GM18511 (cell line): Measurements from ENCODE around the gene AHDC1.

Experiments used
- ATAC-seq: cut with Tn5 transposase; IDR thresholded peaks from one replicate; pipeline ENCODE4 v1.9.1; 2021; ENCODE audit warnings: mild to moderate bottlenecking, moderate library complexity; ENCODE audit not compliant: unreplicated experiment

The AHDC1 gene

DNA sequence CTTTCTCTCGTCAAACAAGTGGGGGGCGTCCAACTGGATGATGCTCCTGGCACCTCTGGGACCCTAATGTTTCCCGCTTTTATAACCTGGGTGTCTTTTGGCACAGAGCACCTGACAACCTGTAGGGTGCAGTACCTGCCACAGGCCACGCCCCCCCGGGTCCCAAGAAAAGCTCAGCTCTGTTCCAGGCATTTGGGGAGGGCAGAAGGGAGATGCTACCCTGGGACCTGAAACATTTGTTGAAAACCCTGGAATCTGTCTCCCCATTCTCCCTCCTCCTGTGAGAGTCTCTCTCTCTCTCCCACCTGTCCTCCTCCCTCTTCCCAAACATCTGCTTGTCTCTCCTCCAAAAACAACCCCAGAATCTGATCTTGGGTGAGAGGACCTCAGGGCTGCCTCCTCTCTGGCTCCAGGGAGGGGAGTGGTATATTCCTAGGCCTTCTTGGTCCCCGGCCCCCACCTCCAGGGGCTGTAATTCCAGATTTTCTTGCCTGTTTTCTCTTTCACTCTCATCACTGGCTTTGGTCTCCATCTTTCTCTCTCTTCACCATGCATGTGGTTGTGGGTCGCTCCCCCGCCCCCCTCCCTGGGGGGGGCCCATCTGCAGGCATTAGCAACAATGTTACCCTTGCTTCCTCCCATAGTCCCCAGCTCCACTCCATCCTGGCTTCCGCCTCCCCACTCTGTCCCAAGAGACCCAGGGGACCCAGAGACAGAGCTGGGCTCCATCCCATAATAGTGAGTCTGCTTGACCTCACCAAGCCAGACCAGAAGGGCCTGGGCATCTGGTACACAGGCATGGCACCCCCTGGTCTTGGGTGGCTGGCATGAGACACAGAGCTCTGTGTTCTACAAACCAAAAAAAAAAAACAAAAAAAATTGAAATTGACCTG is 4.1 kb downstream of the AHDC1 start:
- ATAC-seq = no peak

DNA sequence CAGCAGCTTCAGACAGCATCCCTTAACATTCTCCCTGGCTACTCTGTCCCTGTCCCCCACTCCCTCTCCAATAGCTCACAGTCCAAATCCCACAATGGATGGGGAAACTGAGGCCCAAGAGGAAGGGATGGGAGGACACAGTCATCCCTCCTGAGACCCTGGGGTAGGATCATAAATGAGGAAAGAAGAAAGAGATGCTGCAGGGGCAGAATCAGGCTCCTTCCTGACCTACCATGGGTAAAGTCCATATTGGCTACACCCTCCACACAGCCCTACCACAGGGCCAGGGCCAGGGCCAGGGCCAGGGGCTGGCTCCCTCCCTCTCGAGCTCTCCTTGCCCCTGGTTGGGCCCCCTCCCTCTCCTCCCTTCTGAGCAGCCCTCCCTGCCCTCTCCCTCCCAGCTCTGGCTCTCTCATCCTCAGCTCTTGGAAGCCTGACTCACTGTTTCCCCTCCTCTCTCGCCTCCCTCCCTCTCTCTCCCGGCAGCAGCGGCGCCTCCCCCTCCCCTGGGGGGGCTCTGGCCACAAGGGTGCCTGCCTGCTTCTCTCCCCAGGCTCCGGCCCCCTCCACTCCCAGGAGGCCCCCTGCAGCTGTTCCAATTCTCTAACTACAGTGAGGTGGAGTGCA is 4.9 kb downstream of the AHDC1 start:
- ATAC-seq = no peak

DNA sequence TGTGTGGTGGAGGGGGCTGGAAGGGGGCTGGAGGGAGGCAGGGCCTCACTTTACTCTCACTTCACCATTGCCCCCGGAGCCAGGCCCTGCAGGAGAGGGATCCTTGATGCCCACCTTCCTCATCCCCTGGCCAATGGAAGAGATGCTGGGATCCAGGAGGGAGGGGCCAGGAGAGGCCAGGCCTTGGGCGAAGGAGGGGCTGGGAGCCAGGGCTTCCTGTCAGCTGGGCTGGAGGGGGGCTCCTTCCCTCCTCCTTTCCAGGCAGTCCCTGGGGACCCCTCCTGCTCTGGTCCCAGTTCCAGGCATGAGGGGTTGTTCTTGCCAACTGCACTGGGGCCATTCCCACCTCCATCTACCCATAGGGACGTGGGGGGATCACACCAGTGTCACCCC is 5.7 kb downstream of the AHDC1 start:
- ATAC-seq = no peak

DNA sequence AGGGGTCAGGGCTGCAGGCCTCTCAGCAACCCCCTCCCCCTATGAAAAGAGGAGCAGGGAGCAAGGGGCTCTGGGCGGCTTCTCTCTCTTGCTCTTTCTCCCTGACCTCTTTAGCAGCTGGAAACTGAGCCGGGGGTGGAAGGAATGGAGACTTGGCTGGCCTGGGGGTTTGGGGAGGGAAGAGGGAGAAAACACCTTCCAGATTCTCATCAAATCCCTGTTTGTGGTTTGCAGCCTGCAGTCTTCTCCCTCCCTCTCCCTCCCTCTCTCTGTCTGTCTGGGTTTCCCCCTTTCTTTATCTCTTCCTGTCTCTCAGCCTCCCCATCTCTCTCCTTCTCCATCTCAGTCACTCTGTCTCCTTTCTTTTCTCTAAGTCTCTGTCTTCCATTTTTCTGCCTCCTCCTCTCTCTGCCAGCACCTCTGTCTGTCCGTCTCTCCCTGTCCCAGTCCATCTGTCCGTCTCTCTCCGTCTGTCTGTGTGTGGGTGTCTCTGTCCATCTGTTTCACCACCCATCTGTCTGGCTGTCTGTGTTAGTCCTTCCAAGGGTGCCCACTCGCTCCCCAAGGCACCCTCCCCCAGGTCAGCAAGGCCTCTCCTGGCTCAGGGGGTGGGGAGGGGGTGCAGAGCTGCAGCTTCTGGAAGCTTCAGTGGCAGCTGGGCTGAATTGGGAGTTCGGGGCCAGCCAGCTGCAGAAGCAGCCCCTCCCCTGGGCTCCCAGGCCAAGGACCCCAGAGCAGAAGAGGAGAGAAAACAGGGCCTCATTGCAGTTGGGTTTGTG is 6.2 kb downstream of the AHDC1 start:
- ATAC-seq = no peak

DNA sequence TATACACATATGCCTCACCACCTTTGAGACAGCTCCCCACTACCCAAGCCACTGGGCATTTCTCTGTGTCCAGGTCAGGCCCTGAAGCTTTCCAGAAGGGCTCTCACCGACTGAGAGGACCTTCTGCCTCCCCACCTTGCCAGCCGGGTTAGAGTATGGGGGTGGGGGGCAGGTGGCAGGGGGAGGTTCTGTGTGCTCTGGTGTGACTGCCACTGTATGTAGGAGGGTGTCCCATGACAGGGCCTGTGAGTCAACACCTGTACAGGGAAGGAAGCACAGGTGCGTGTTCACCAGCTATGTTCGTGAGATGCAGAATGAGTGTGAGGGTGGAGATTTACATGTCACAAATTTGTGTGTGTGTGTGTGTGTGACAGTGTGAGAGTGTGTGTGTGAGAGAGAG is 7.0 kb downstream of the AHDC1 start:
- ATAC-seq = no peak

DNA sequence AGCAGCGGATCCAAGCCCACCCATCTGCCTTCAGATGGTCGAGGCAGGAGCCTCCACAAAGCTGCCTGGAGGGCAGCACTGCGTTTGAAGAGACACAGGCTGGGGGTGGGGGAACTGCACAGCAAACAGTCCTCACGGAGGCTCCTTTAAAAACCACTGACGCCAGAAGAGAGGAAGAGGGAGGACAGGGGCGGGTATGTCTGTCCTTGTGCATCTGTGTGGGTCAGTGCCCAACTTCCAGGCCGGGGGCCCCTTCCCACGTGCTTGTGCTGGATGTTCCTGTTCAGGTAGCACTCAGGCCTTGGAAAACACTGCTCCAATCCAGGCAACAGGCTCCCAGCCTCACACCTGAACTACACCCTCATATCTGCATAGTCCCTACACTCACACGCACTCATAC is 7.7 kb downstream of the AHDC1 start:
- ATAC-seq = no peak

DNA sequence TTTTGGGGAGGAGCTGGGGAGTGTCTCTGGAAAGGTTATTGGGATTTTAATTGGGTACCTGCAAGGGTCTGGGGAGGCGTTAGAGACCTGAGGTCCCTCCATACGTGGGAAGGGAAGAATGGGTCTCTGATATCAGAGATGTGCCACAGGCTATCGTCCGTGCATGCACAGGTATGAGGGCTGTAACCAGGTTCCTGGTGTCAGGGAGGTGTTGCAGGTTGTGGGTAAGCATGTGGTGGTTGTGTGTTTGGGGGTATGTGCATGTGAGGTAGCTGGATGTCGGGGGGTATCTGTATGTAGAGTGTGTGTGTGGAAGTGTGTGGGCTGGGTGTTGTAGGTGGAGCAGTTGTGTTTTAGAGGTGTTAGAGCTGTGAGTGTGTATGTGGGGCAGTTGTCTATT is 8.3 kb downstream of the AHDC1 start:
- no peak for ATAC-seq

DNA sequence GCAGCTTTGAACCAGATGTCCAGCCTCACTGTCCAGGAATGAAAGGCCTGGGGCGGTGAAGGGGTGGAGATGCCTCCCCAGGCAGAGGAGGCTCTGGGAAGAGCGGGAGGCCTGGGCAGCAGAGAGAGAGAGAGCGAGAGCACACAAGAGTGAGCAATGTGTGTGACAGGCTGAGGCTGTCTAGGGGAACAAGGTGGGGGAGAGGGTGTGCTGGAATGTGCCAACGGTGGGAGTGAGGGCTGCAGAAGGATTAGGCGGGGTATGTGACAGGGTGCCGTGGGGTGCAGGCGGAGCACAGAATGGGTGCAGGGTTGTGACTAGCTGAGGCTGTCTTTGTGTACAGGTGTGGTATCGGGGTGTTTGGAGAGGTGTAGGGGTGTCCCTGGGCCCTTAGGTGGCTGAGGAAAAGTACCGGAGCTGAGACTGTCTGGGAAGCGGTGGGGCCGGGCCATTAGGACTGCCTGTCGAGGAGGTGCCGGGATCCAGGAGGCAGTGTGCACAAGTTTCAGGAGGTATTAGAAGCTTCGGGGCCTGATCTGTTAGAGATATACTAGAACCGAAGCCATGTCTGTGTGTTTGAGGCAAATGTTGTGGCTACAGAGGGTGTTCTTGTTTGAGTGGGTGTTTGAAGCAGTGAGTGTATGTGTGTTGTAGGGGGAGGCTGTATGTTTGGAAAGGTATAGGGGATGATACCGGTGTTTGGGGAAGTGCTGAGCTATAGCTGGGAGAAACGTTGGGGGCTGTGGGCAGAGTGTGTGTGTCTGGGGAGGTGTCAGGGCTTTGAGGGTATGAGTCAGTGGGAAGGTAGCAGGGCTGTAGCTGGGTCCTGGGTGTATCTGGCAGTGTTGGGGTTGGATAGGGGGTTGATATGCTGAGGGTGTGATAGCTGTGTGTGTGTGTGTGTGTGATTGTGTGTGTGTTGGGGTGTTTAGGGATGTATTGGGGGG is 9.1 kb downstream of the AHDC1 start:
- ATAC-seq = no peak

DNA sequence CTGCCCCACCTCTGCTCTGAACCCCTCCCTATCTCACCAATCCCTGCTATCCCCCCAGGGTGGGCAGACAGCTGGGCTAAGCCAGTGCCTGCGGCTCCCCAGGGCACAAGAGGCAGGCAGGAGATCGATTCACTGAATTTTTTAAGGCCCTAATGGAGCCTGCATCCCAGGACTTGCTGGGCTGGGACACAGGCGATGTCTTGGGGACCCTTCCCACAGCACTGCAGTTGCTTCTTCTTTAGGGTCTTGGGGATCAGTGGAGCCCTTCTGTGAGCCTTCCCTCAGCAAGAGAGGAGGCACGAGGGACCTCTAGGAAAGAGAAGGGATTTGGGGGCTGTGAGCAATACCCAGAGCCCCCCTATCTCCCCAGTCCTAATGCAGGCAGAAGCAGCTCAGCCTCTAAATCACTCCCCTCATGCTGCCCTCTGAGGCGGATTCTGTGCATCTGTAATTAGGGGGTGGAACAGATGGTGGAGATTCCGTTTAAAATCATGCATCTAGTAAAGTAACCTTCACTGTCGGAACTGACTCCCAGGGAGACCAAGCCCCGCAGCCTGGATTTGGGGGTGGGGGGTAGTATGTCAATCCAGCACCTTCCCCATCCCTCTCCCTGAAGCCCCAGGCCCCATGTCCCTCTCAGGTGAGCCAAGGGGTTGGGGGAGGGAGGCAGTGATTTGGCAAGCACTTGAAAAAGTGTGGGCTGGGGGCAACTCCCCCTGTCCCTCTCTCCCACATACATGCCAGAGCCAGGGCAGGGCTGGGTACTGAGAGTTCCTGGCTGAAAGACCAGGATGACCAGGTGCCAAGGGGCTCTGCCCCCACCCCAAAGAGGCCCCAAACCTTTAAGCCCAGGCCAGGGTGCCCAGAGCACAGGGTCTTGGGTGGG is 10.0 kb downstream of the AHDC1 start:
- no peak for ATAC-seq

DNA sequence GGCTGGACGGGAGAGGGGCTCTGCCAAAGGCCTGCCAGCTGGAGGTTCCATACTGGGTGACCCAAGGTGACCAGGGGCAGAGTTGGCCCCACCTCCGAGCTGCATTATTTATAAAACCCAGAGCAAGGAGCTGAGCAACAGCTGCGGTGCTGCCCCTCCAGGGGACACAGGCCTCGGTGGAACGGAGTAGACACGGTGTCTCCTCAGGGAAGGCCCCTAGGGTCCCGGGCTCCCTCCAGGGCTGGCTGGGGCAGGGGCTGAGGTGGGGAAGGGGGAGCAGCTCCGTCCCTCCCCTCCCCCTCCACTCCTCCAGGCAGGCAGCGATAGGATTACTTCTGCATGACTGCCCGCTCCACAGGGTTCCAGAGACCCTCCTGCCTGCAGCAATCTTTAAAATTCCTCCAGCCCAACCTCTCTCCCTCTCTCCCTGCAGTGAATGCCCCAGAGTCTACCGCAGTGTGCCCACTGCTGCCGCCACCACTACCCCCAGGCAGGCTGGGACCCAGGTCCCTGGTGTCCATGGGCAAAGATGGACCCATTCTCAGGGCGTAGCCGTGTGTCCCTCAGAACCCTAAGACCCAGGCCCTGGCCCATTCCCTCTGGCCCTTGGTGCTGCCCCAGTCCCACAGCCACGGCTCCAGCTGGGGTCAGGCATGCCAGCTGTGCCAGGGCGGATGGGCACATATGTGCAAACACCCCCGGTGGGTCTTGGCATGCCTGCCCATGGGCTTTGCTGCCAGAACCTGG is 10.8 kb downstream of the AHDC1 start:
- ATAC-seq = no peak

DNA sequence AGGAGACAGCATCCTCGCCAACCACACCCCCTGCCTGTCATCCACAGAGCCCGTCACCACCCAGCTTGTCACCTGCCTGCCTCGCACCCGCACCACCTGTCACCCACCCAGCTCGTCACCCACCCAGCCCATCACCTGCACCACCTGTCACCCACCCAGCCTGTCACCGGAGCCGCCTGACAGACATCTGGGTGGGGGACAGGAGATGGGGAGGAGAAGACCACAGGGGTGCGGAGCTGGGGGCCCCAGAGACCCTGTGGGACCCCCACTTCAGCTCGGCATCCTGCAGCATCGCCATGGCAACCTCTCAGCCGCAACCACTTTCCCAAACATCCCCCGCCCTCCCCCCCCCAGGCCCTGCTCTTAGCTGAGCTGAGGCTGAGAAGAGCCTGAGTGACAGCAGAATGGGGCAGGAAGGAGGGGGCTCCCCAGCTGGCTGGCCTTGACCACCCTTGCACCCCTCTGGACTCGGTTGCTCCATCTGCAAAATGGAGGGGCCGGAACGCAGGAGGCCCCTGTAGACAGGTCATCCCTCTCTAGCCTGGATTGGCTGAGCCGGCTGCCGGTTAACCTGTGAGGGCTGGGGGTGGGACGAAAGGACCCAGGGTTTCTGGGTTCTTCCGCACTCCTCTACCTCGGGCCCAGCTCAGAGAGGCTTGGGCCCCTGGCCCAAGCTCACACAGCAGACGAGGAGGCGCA is 11.6 kb downstream of the AHDC1 start:
- ATAC-seq = no peak

DNA sequence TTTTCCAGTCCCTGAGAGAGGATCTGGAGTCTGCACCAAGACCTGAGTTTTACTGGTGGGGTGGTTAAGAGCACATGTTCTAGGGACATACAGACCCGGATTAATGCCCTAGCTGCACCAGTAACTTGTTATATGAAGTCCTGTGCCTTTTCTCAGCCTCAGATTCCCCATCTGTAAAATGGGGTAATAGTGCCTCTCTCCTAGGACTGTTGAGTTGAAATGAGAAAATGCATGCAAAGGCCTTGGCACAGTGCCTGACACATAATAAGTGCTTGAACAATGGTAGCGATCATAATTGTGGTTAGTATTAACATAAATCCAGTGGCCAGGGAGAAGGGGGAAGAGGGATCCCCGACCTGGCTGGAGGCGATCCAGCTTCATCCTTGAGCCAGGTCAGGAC is 12.3 kb downstream of the AHDC1 start:
- no peak for ATAC-seq

DNA sequence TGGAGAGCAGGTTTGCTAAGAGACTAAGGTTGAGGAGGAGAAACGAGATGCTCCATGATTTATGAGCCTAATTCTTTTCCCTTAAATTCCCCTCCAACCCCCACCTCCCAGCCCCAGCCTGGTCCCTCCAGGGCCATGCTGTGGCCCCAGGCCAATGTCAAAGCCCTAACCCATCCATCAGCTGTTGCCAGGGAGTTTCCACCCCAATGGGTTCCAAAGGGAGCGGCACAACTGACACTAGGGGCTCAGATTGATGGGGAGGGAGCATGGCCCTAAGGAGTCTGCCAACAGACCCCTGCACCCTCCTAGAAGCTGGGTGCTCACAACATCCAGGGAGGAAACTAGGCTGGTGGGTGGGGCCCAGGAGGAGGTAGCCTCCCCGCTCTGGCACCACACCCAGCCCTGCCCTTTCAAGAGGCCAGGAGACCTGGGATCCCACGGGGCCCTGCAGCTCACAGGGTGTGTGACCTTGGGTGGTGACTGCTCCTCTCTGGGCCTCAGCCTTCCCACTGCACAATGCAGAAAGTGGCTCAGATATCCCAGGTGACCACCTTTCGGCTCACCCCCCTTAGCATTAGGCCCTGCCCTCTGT is 12.9 kb downstream of the AHDC1 start:
- no peak for ATAC-seq

DNA sequence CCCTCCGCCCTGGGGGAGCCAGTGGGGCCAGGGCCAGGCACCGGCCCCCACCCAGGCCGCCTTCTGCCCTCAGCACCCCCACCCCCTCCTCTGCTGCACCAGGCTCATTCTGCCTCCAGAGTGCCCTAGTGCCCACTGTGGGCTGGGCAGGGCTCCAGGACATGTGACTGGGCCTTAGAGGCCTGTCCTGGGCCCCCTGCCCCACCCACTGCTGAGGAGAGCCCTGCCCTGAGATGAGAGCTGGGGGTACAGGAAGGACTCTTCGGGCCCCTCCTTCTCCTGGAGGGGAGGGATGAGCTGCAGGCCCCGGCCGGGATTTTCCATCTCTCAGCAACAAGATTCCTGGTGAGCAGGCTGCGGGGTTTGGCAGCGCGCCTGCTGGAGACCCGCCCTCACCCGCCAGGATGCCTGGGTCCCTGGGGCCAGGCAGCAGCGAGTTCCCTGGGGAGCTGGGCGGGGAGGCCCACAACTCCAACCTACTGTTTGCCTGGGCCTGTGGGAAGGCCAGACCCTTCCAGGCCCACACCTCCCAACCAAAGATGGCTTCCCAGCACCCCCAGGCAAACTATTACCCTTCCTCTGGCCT is 14.0 kb downstream of the AHDC1 start:
- no peak for ATAC-seq

DNA sequence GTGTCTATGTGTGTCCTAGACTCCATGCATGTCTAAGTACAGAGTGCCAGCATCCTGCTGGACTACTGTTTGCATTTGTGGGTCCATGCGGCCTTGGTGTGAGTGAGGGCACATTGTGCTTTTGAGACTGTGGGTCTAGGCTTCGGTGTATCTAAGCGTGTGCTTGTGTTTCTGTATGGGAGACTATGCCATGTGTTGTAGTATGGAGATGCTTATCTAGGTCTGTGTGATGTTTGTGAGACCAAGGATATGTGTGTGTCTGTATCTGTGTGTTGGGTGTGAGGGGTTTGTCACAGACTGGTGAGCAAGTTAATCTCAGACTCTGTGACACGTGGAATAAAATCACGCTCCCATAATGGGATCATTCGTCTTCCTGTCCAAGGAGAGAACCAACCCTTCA is 14.5 kb downstream of the AHDC1 start:
- ATAC-seq = no peak

DNA sequence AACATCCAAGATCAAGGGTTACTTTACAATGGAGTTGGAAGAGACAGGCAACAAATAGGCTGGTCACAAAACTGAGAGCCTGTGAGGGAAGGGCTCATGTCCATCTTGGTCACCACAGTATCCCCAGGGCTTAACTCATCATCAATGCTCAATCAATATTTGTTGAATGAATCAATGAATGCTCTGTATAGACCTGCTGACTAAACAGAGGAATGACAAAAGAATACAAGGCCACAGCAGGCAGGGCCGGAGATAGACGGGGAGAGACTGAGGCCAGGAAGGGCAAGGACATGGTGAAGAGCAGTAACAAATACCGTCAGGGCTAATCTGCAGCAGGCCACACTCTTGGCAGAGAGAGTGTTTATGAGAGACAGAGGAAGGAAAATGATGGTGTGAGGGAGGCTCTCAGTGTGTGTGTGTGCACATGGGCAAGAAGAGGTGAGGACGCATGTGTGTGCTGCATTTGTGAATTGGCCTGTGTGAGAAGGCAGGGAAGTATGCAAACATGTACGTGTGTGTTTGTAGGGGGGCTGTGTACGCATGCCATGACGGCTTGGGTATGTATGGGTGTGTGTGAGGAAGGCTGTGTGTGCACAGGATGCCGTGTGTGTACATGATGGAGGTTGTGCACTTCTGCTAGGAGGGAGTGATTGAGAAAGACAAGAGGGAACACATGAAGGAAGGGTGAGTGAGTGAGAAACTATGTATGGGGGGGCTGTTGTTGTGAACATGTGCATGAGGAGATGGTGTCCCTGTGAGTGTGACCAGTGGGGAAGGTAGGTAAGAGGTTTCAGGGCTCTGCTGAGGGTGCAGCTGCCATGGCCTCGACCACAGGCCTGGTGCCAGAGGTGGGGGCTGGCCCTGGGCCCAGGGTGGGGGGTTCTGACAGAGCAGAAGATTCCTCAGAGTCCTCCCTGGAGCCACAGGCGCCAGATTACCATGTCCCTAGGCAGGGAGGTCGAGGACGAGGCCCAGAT is 15.4 kb downstream of the AHDC1 start:
- no peak for ATAC-seq
